Stimulated activated effector memory CD8-positive, alpha-beta T cell treated with anti-CD3 and anti-CD28 coated beads, Interleukin-12 subunit alpha, Interleukin-12 subunit beta, amount 100 ng/mL, for 72 hours (primary cell): ENCODE results near the gene SYK.

Experiments
- ATAC-seq: fragments of 150-1000 bp; cut with Tn5 transposase; 2 replicates; pipeline ENCODE4 v1.10.0; 2021
- DNase-seq, 2 donors: peaks; one replicate each; pipeline ENCODE4 v3.0.0; 2021 to 2022; ENCODE audit warnings: low spot score in 2 of 2
- H3K27ac Mint-ChIP-seq: one replicate; pipeline ENCODE4 v1.8.0; 2022; ENCODE audit warnings: mild to moderate bottlenecking, mixed read lengths
- H3K36me3 Mint-ChIP-seq: one replicate; pipeline ENCODE4 v1.8.0; 2022; ENCODE audit warnings: mild to moderate bottlenecking, mixed read lengths
- H3K4me1 Mint-ChIP-seq: one replicate; pipeline ENCODE4 v1.8.0; 2022; ENCODE audit warnings: mixed read lengths
- H3K4me3 Mint-ChIP-seq: one replicate; pipeline ENCODE4 v1.8.0; 2022; ENCODE audit warnings: mild to moderate bottlenecking, mixed read lengths
- H3K9me3 Mint-ChIP-seq: one replicate; pipeline ENCODE4 v1.8.0; 2022; ENCODE audit warnings: mixed read lengths

The SYK gene

GRCh38 chr9:90827181-90827871 lies 25.7 kb downstream of the SYK start:
- no peaks in the 10 kb centered on the region for H3K9me3 Mint-ChIP-seq
- ATAC-seq (no peak), DNase-seq (no peak)
- no peak overlapping the region for H3K4me3 Mint-ChIP-seq
- no peaks in the 10 kb centered on the region for H3K36me3 Mint-ChIP-seq
- H3K27ac Mint-ChIP-seq = no peak overlapping the region
- no peaks in the 10 kb centered on the region for H3K4me1 Mint-ChIP-seq

GRCh38 chr9:90830051-90830450 lies 28.4 kb downstream of the SYK start:
- Mint-ChIP-seq H3K4me3 (no peak overlapping the region), H3K36me3 (no peaks in the 10 kb centered on the region), H3K9me3 (no peaks in the 10 kb centered on the region), H3K27ac (no peak overlapping the region), H3K4me1 (no peaks in the 10 kb centered on the region)
- ATAC-seq (no peak), DNase-seq (no peak)

- no peak for DNase-seq
- Mint-ChIP-seq H3K4me1 (no peaks in the 10 kb centered on the region), H3K36me3 (no peaks in the 10 kb centered on the region), H3K4me3 (no peak overlapping the region), H3K9me3 (no peaks in the 10 kb centered on the region), H3K27ac (no peak overlapping the region)
- ATAC-seq = no peak
These were observed 29.4 kb downstream of the SYK start for GRCh38 chr9:90830977-90831376.

GRCh38 chr9:90832261-90832660 lies 30.6 kb downstream of the SYK start:
- no peak overlapping the region for H3K4me3 Mint-ChIP-seq
- DNase-seq = no peak
- H3K9me3 Mint-ChIP-seq = no peaks in the 10 kb centered on the region
- H3K4me1 Mint-ChIP-seq = no peaks in the 10 kb centered on the region
- no peak overlapping the region for H3K27ac Mint-ChIP-seq
- ATAC-seq = no peak
- H3K36me3 Mint-ChIP-seq = no peaks in the 10 kb centered on the region

- no peak for ATAC-seq
- H3K4me1 Mint-ChIP-seq = peaks cover 5% of the 10 kb centered on the region
These were observed 33.4 kb downstream of the SYK start for GRCh38 chr9:90834828-90835595.

GRCh38 chr9:90836411-90837080 lies 34.9 kb downstream of the SYK start:
- H3K4me1 Mint-ChIP-seq = peaks cover 6% of the 10 kb centered on the region
- ATAC-seq = no peak
- H3K27ac Mint-ChIP-seq = no peak overlapping the region

More at GRCh38 chr9:90834828-90835595, 33.4 kb downstream of the SYK start:
- no peak for DNase-seq
- H3K4me3 Mint-ChIP-seq = no peak overlapping the region
- H3K27ac Mint-ChIP-seq = no peak overlapping the region
- H3K36me3 Mint-ChIP-seq = no peaks in the 10 kb centered on the region
- no peaks in the 10 kb centered on the region for H3K9me3 Mint-ChIP-seq

GRCh38 chr9:90838098-90838497 lies 36.5 kb downstream of the SYK start:
- ATAC-seq (no peak), DNase-seq (no peak)
- no peak overlapping the region for H3K4me3 Mint-ChIP-seq
- H3K4me1 Mint-ChIP-seq = peaks cover 6% of the 10 kb centered on the region
- H3K9me3 Mint-ChIP-seq = no peaks in the 10 kb centered on the region
- H3K36me3 Mint-ChIP-seq = no peaks in the 10 kb centered on the region
- no peak overlapping the region for H3K27ac Mint-ChIP-seq

More at GRCh38 chr9:90836411-90837080, 34.9 kb downstream of the SYK start:
- Mint-ChIP-seq H3K4me3 (no peak overlapping the region), H3K36me3 (no peaks in the 10 kb centered on the region), H3K9me3 (no peaks in the 10 kb centered on the region)
- DNase-seq = no peak

GRCh38 chr9:90838581-90839154 lies 37.0 kb downstream of the SYK start:
- no peaks in the 10 kb centered on the region for H3K9me3 Mint-ChIP-seq
- H3K27ac Mint-ChIP-seq = no peak overlapping the region
- H3K36me3 Mint-ChIP-seq = no peaks in the 10 kb centered on the region
- DNase-seq (no peak), ATAC-seq (no peak)
- H3K4me3 Mint-ChIP-seq = no peak overlapping the region
- H3K4me1 Mint-ChIP-seq = peaks cover 6% of the 10 kb centered on the region

- H3K4me3 Mint-ChIP-seq = no peak overlapping the region
- H3K4me1 Mint-ChIP-seq = peaks cover 6% of the 10 kb centered on the region
- no peak for ATAC-seq
- no peak overlapping the region for H3K27ac Mint-ChIP-seq
- no peaks in the 10 kb centered on the region for H3K9me3 Mint-ChIP-seq
- H3K36me3 Mint-ChIP-seq = no peaks in the 10 kb centered on the region
- DNase-seq = no peak
These were observed 37.6 kb downstream of the SYK start for GRCh38 chr9:90839183-90839728.

- no peak overlapping the region for H3K4me3 Mint-ChIP-seq
- DNase-seq (no peak), ATAC-seq (no peak)
- no peaks in the 10 kb centered on the region for H3K36me3 Mint-ChIP-seq
- peaks cover 6% of the 10 kb centered on the region for H3K4me1 Mint-ChIP-seq
- H3K27ac Mint-ChIP-seq = no peak overlapping the region
- no peaks in the 10 kb centered on the region for H3K9me3 Mint-ChIP-seq
These were observed 39.1 kb downstream of the SYK start for GRCh38 chr9:90840696-90841095.

- DNase-seq (no peak), ATAC-seq (no peak)
- Mint-ChIP-seq H3K36me3 (no peaks in the 10 kb centered on the region), H3K4me3 (no peak overlapping the region), H3K9me3 (no peaks in the 10 kb centered on the region), H3K4me1 (peaks cover 6% of the 10 kb centered on the region), H3K27ac (no peak overlapping the region)
These were observed 39.6 kb downstream of the SYK start for GRCh38 chr9:90841213-90841612.

GRCh38 chr9:90841615-90842014 lies 40.0 kb downstream of the SYK start:
- H3K4me3 Mint-ChIP-seq = no peak overlapping the region
- H3K4me1 Mint-ChIP-seq = peaks cover 6% of the 10 kb centered on the region
- no peaks in the 10 kb centered on the region for H3K9me3 Mint-ChIP-seq
- ATAC-seq = no peak
- DNase-seq = no peak
- H3K36me3 Mint-ChIP-seq = no peaks in the 10 kb centered on the region
- no peak overlapping the region for H3K27ac Mint-ChIP-seq

- DNase-seq (no peak), ATAC-seq (no peak)
- H3K9me3 Mint-ChIP-seq = no peaks in the 10 kb centered on the region
- H3K4me3 Mint-ChIP-seq = no peak overlapping the region
- H3K36me3 Mint-ChIP-seq = no peaks in the 10 kb centered on the region
- H3K27ac Mint-ChIP-seq = no peak overlapping the region
- peaks cover 6% of the 10 kb centered on the region for H3K4me1 Mint-ChIP-seq
These were observed 40.7 kb downstream of the SYK start for GRCh38 chr9:90842176-90842777.

- Mint-ChIP-seq H3K4me1 (peaks cover 6% of the 10 kb centered on the region), H3K36me3 (no peaks in the 10 kb centered on the region), H3K27ac (no peak overlapping the region), H3K4me3 (no peak overlapping the region), H3K9me3 (no peaks in the 10 kb centered on the region)
- DNase-seq (no peak), ATAC-seq (peak; percentile 35)
These were observed 41.4 kb downstream of the SYK start for GRCh38 chr9:90842996-90843395.

GRCh38 chr9:90843525-90843924 lies 41.9 kb downstream of the SYK start:
- Mint-ChIP-seq H3K36me3 (no peaks in the 10 kb centered on the region), H3K9me3 (no peaks in the 10 kb centered on the region), H3K4me1 (peaks cover 6% of the 10 kb centered on the region), H3K27ac (no peak overlapping the region), H3K4me3 (no peak overlapping the region)
- DNase-seq (no peak), ATAC-seq (no peak)
